ENCODE measurements around the gene FOCAD.

DNA sequence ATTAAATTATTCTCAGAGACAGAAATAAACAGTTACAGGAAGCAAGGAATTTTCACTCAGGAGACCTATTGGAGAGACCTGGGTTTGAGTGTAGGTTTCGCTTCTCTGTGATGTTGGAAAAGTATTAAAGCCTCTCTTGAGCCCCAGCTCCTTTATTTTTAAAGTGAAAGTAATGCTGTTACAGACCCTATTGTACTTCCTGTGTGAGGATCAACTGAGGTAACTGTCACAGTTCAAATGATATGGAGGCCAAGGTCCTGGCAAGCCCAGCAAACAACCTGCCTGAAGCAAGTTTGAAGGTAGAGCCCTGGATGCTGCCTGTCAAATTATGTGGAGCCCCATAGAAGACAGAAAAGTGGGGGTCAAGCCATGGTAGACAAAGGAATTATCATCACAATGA is 355.2 kb downstream of the FOCAD start:
- TF ChIP-seq EZH2 (IDR thresholded peaks at IDR 0.05; ENCODE audit: insufficient read depth, poor library complexity, severe bottlenecking) (no peak), EZH2phosphoT487 (IDR thresholded peaks at IDR 0.05; ENCODE audit: insufficient read depth, low read depth) (no peak)

Data from GM23248 (cell line).